GM23248 (cell line): ENCODE data around the gene RAB8A.

ENCODE experiments used
- EZH2 ChIP-seq: fragments of 200-600 bp; sonication (generic); IDR thresholded peaks from 2 replicates; pipeline ENCODE4 v1.6.1; 2018; ENCODE audit warnings: antibody characterized with exemption, mild to moderate bottlenecking; ENCODE audit not compliant: insufficient read depth, poor library complexity, severe bottlenecking
- EZH2phosphoT487 ChIP-seq: fragments of 200-600 bp; sonication (generic); IDR thresholded peaks from 2 replicates; pipeline ENCODE4 v1.6.1; 2018; ENCODE audit warnings: antibody characterized with exemption, moderate library complexity, mild to moderate bottlenecking, low read depth; ENCODE audit not compliant: insufficient read depth

DNA sequence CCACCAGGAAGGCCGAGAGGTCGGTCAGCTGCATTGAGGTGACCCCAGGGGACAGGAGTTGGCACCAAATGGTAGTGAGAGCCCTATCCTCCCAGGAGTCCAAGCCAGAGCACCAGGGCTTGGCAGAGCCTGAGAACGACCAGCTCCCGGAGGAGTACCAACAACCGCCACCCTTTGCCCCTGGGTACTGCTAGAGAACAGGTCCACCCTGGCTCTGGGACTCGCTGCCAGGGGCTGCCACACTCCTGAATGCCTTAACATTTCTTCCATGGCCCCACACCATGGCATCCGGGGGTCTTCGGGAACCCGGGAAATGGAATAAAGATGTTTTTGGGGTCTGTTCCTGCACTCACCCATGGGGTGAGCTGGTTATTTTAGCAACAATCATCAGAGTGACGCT, 45.9 kb downstream of the RAB8A start:
- TF ChIP-seq EZH2 (no peak), EZH2phosphoT487 (no peak)
